Measurements from ENCODE around the gene ARHGAP40. TPM values are rescaled to one million over a fixed set of nuclear protein-coding genes. Genes with fewer than 3 reads are reported as not detected.

The ARHGAP40 gene
- total and polyA plus RNA-seq, 2 of the 13 experiments (the other 11 are each of a cell fraction or from before 2014, with no cell fraction given) = 0.75 to 2.1 TPM

DNA sequence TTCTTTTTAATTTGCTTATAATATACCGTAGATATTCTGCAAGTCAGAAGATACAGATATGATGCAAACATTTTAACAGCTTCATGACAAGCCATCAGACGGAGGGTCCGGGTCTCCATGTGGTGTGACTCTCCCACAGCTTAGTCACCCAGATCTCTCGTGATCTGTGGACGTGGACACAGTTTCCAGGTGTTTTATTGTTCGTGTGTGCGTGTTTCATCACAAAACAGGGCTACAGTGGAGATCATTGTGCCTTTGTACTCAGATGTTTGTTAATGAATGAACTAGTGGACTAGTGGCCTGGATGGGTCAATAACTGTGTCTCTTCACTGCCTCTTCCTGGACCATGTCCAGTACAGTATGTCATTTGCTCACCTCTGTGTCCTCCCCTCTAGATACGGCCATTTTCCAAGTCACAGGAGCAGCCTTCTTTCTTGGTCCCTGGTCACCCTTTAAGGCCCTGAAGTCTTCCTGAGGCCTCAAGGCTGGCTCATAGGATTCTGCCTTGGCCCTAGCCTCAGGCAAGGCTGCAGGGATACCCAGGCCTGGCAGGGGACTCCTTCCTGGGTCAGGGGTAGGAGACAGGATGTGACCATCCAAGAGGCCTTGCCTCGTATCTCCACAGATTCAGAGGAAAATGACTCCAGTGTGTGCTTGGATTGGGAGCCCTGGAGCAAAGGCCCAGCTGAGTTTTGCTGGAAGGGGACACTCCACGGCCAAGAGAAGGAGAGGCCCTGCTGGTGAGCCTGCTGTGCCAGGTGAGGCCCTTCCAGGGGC lies 16.0 kb upstream of the ARHGAP40 start (continued):
- TF ChIP-seq ZC3H4 (CRISPR knock-in tag; IDR thresholded peaks at IDR 0.05; ENCODE audit: borderline replicate concordance) (no peak), ZNF17 (CRISPR knock-in tag; IDR thresholded peaks at IDR 0.05) (no peak), FOXK1 (CRISPR knock-in tag; IDR thresholded peaks at IDR 0.05; ENCODE audit: borderline replicate concordance, low read depth) (peak; percentile 75; the same call in 1 of the 2 replicates), HBP1 (CRISPR knock-in tag; IDR thresholded peaks at IDR 0.05; ENCODE audit: low read depth) (no peak), MTF1 (CRISPR knock-in tag; IDR thresholded peaks at IDR 0.05) (no peak), CREB3 (CRISPR knock-in tag; IDR thresholded peaks at IDR 0.05) (no peak), GTF2F1 (IDR thresholded peaks at IDR 0.05; ENCODE audit: low read length) (no peak), MIER3 (CRISPR knock-in tag; IDR thresholded peaks at IDR 0.05; ENCODE audit: borderline replicate concordance) (peak; percentile 92; the same call in 1 of the 2 replicates), EHMT2 (IDR thresholded peaks at IDR 0.05; ENCODE audit: borderline replicate concordance, low read depth, low read length) (peak; percentile 99), ZNF501 (CRISPR knock-in tag; IDR thresholded peaks at IDR 0.05) (peak; percentile 87), RORA (CRISPR knock-in tag; IDR thresholded peaks at IDR 0.05) (no peak), ZNF580 (CRISPR knock-in tag; IDR thresholded peaks at IDR 0.05; ENCODE audit: borderline replicate concordance, low read depth) (peak; percentile 47; the same call in 1 of the 2 replicates), ZNF557 (CRISPR knock-in tag; IDR thresholded peaks at IDR 0.05) (no peak), SP140L (CRISPR knock-in tag; IDR thresholded peaks at IDR 0.05; ENCODE audit: borderline replicate concordance) (peak; percentile 39; the same call in 1 of the 2 replicates), ZNF558 (CRISPR knock-in tag; IDR thresholded peaks at IDR 0.05; ENCODE audit: borderline replicate concordance) (no peak), ZNF543 (CRISPR knock-in tag; IDR thresholded peaks at IDR 0.05) (peak; percentile 92), MAF1 (CRISPR knock-in tag; IDR thresholded peaks at IDR 0.05; ENCODE audit: borderline replicate concordance) (no peak), HMG20B (CRISPR knock-in tag; conservative IDR thresholded peaks at IDR 0.05) (no peak), ZNF343 (CRISPR knock-in tag; IDR thresholded peaks at IDR 0.05) (peak; percentile 89), STAG1 (CRISPR knock-in tag; IDR thresholded peaks at IDR 0.05) (0 out of 2 replicates have a peak, but pooled peaks have one; percentile 6), RARG (CRISPR knock-in tag; IDR thresholded peaks at IDR 0.05; ENCODE audit: low read depth) (no peak)
- TF ChIP-seq, protein P1, sequence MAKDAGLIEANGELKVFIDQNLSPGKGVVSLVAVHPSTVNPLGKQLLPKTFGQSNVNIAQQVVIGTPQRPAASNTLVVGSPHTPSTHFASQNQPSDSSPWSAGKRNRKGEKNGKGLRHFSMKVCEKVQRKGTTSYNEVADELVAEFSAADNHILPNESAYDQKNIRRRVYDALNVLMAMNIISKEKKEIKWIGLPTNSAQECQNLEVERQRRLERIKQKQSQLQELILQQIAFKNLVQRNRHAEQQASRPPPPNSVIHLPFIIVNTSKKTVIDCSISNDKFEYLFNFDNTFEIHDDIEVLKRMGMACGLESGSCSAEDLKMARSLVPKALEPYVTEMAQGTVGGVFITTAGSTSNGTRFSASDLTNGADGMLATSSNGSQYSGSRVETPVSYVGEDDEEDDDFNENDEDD (CRISPR knock-in tag; IDR thresholded peaks at IDR 0.05; ENCODE audit: borderline replicate concordance) = no peak
- TF ChIP-seq, protein P2, sequence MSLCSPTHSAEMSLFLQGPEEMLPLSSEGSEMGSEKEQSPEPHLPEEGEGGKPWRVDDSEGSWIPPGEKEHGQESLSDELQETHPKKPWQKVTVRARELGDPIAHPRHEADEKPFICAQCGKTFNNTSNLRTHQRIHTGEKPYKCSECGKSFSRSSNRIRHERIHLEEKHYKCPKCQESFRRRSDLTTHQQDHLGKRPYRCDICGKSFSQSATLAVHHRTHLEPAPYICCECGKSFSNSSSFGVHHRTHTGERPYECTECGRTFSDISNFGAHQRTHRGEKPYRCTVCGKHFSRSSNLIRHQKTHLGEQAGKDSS (CRISPR knock-in tag; IDR thresholded peaks at IDR 0.05; ENCODE audit: borderline replicate concordance, low read depth) = peak; percentile 91; the same call in 1 of the 2 replicates
- TF ChIP-seq, protein P3, sequence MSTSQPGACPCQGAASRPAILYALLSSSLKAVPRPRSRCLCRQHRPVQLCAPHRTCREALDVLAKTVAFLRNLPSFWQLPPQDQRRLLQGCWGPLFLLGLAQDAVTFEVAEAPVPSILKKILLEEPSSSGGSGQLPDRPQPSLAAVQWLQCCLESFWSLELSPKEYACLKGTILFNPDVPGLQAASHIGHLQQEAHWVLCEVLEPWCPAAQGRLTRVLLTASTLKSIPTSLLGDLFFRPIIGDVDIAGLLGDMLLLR (CRISPR knock-in tag; IDR thresholded peaks at IDR 0.05) = peak; percentile 46; the same call in 1 of the 2 replicates
